HG03108 (cell line): ENCODE data around the gene B4GALT5.

Experiments
- ATAC-seq: cut with Tn5 transposase; IDR thresholded peaks from one replicate; pipeline ENCODE4 v1.9.1; 2021; ENCODE audit warnings: moderate library complexity; ENCODE audit not compliant: unreplicated experiment

Gene B4GALT5

GRCh38 chr20:49610691-49611538, 102.8 kb downstream of the B4GALT5 start:
- no peak for ATAC-seq

GRCh38 chr20:49608752-49609670, 104.7 kb downstream of the B4GALT5 start:
- ATAC-seq = peak; percentile 47

GRCh38 chr20:49607568-49607967, 106.1 kb downstream of the B4GALT5 start:
- ATAC-seq = no peak

GRCh38 chr20:49603209-49603627, 110.5 kb downstream of the B4GALT5 start:
- no peak for ATAC-seq

- no peak for ATAC-seq
Observed at GRCh38 chr20:49602345-49603208, 111.1 kb downstream of the B4GALT5 start.

GRCh38 chr20:49601153-49601924, 112.3 kb downstream of the B4GALT5 start:
- ATAC-seq = no peak

GRCh38 chr20:49599746-49600113, 113.9 kb downstream of the B4GALT5 start:
- no peak for ATAC-seq

GRCh38 chr20:49597825-49598395, 115.8 kb downstream of the B4GALT5 start:
- ATAC-seq = no peak

- no peak for ATAC-seq
Observed at GRCh38 chr20:49595811-49596561, 117.7 kb downstream of the B4GALT5 start.

- no peak for ATAC-seq
Observed at GRCh38 chr20:49595346-49595745, 118.3 kb downstream of the B4GALT5 start.

- ATAC-seq = no peak
Observed at GRCh38 chr20:49594931-49595315, 118.8 kb downstream of the B4GALT5 start.

GRCh38 chr20:49594143-49594930, 119.3 kb downstream of the B4GALT5 start:
- no peak for ATAC-seq

- no peak for ATAC-seq
Observed at GRCh38 chr20:49593466-49594142, 120.1 kb downstream of the B4GALT5 start.

- ATAC-seq = no peak
Observed at GRCh38 chr20:49592120-49592519, 121.6 kb downstream of the B4GALT5 start.

- no peak for ATAC-seq
Observed at GRCh38 chr20:49591217-49591865, 122.3 kb downstream of the B4GALT5 start.

GRCh38 chr20:49590163-49591017, 123.3 kb downstream of the B4GALT5 start:
- ATAC-seq = no peak
